Muscle layer of duodenum (tissue), 2 donors: ENCODE data around the gene OSBP2.
"Not testable (repeated sequence)": the region's sequence is repeated elsewhere in the genome, so short reads cannot be mapped to it uniquely, and the experiment has no call there.

Experiments used
- H3K27ac ChIP-seq: one replicate; pipeline ENCODE4 v1.7.0; 2013; ENCODE audit warnings: mild to moderate bottlenecking, low read length
- H3K27me3 ChIP-seq: one replicate; pipeline ENCODE4 v1.7.0; 2013; ENCODE audit warnings: low read depth, mild to moderate bottlenecking, control low read depth, low read length
- H3K36me3 ChIP-seq, 2 donors: one replicate each; pipeline ENCODE4 v1.7.0; 2013; ENCODE audit warnings: low read length in 2 of 2, control low read depth in 1 of 2, mild to moderate bottlenecking in 1 of 2; ENCODE audit not compliant: insufficient read depth in 2 of 2, control insufficient read depth in 1 of 2
- H3K4me1 ChIP-seq, 2 donors: one replicate each; pipeline ENCODE4 v1.7.0; 2013; ENCODE audit warnings: low read length in 2 of 2, mild to moderate bottlenecking in 2 of 2, control low read depth in 1 of 2, moderate library complexity in 1 of 2; ENCODE audit not compliant: insufficient read depth in 2 of 2, control insufficient read depth in 1 of 2
- H3K4me3 ChIP-seq, 2 donors: one replicate each; pipeline ENCODE4 v1.7.0; 2013; ENCODE audit warnings: low read length in 2 of 2, low read depth in 1 of 2, mild to moderate bottlenecking in 1 of 2
- H3K9me3 ChIP-seq, 2 donors: one replicate each; pipeline ENCODE4 v1.7.0; 2013; ENCODE audit warnings: low read length in 2 of 2, control low read depth in 1 of 2, mild to moderate bottlenecking in 1 of 2; ENCODE audit not compliant: control insufficient read depth in 1 of 2
- donor health status: healthy.

Gene OSBP2

DNA sequence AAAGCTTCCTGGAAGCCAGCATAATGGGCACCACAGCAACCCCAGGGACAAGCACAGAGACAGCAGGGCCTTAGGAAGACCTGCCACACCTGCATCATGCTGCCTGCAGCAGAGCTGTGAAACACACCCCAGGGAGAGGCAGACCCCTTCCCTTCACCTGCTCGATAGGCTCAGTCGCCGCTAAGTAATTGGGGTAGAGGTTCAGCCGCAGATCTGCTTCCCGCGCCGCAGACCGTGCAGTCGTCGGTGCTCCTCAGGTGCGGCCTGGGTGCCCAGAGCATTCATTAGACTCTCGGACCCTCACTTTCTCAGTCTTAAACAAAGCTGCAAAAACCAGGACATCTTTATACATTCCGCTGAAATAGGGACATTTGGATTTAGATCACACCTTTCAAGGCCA is 29.9 kb upstream of the OSBP2 start:
- Histone ChIP-seq H3K36me3 (peaks cover 3 to 18% of the 10 kb centered on the region in 2 donors), H3K27ac (no peak overlapping the region), H3K9me3 (no peaks in the 10 kb centered on the region), H3K4me3 (no peak overlapping the region), H3K27me3 (no peaks in the 10 kb centered on the region), H3K4me1 (peaks cover 4 to 12% of the 10 kb centered on the region in 2 donors)

DNA sequence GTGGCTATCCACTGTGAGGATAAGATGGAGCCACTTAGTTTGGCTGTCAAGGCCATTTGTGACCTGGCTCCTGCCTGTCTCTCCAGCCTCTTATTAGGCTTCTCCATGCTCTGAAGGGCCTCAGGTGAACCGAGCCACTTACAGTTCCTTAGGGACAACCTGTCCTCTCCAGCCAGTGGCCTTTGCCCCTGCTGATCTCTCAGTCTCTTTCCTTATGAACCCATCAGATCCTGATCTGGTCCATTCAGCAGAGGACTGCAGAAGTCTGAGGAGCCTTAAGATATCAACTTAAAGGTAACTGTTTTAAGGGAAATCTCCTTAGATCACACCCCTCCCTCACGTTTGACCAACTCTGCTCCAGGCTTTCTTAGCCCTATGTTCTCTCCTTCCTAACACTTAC is 29.4 kb upstream of the OSBP2 start:
- Histone ChIP-seq H3K27ac (no peak overlapping the region), H3K36me3 (peaks cover 3 to 18% of the 10 kb centered on the region in 2 donors), H3K27me3 (no peaks in the 10 kb centered on the region), H3K4me3 (no peak overlapping the region), H3K9me3 (no peaks in the 10 kb centered on the region), H3K4me1 (peaks cover 4 to 12% of the 10 kb centered on the region in 2 donors)

DNA sequence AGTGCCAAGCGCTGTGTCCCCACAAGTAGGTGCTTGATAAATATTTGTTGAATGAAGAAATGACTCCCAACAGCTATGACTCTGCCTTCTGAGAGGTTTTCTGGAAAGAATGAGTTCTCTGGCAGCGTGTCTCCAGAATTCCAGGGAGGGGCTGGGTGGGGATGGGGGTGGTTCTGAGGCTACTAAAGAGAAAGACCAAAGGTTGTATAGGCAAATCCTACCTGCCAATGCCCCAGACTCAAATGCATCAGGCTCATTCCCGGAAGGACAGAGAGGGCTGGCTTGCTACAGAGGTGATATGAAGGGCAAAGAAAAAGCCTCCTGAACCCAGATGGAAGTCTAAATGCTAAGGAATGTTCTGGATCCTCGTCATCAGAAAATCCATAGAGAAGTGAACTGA is 28.9 kb upstream of the OSBP2 start:
- Histone ChIP-seq H3K4me1 (peaks cover 4 to 12% of the 10 kb centered on the region in 2 donors), H3K27me3 (no peaks in the 10 kb centered on the region), H3K27ac (no peak overlapping the region), H3K9me3 (no peaks in the 10 kb centered on the region), H3K36me3 (peaks cover 3 to 18% of the 10 kb centered on the region in 2 donors), H3K4me3 (no peak overlapping the region)

DNA sequence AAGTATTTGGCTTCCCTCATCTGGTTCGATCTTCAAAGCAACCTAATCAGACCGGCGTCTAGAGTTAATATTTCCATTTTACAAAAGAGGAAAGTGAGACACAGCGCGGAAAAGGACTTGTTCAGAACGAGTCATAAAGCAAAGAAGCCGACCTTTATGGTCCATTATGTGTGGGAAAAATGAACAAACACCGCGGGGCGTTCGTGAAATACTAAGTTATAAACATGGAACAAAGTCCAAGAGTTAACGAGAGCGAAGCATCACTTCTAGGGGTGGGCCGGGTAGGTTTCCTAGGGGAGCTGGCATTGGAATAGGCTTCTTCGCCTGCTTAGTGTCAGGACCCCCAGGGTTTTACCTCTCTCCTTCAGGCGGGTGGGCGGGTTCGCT is 27.6 kb upstream of the OSBP2 start:
- H3K9me3 ChIP-seq, result no peaks in the 10 kb centered on the region
- peak overlapping the region; percentile 76 to 77 for H3K4me3 ChIP-seq
- peaks cover 3 to 16% of the 10 kb centered on the region in 2 donors for H3K36me3 ChIP-seq
- peak overlapping the region; percentile 70 for H3K27ac ChIP-seq
- no peaks in the 10 kb centered on the region for H3K27me3 ChIP-seq
- H3K4me1 ChIP-seq, result peaks cover 4 to 12% of the 10 kb centered on the region in 2 donors

DNA sequence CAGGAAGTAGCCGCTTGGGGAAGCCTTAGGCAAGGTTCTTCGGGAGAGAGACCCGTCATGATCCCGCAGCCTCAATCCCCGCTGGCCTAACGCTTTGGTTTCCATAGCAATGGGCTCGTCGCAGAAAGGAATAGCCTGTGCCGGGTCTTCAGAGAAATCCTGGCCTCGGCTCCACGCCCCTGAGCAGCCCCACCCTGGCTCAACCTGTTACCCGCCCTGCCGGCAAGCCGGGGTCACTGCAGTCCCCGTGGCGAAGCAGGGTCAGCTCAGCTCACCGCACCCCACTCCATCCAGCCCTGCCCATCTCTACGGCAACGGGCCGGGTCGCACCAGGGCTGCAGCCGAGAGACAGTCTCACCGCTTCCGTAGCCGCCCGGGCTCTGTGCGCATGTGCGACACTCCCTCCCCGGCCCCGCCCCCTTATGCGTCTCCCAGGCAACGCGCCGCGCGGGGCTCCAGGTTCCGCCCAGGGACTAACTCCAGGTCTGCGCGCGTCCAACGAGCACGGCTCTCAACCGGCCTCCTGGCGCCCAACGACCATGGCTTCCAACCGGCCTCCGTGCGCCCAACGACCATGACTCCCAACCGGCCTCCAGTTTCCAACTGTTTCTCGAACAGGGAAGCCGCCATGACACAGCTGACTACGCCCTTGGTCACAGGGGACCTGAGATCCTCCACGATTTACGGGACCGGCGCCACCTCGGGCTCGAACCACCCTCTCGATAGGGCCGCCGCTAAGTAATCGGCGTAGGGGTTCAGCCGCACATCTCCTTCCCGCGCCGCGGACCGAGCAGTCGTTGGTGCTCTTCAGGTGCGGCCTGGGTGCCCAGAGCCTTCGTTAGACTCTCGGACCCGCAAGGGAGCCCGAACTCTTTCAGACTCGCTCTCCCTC is 26.9 kb upstream of the OSBP2 start, which contains the start of gene DUSP18:
Gene DUSP18 (minus strand): TSS at position 382 of the 892 bp plus-strand sequence. CDS start 3,872 bp downstream, outside the sequence.
- peak within 1 kb of the TSS; percentile 76 to 77 for H3K4me3 ChIP-seq
- H3K27me3 ChIP-seq, result no peaks in the 10 kb centered on the region
- no peaks in the 10 kb centered on the region for H3K9me3 ChIP-seq
- peak within 1 kb of the TSS; percentile 70 for H3K27ac ChIP-seq
- peaks cover 4 to 12% of the 10 kb centered on the region in 2 donors for H3K4me1 ChIP-seq
- H3K36me3 ChIP-seq, result peaks cover 2 to 12% of the 10 kb centered on the region in 2 donors

DNA sequence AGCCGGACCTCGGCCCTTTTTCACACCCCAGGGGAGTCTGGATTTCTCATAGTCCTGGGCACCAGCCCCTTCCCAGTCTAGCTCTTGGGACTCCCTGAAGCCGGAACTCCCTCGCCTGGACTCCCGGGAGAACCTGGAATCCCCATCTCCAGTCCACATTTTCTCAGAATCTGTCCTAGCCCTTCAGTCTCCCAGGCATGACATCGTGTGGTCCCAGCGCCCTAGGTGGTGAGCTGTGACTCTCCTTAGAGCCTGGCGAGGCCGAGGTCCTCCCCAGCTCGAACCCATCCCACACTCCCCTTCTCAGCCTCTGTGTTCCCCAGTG is 26.3 kb upstream of the OSBP2 start:
- H3K4me1 ChIP-seq, result peaks cover 4 to 12% of the 10 kb centered on the region in 2 donors
- peak overlapping the region; percentile 76 to 77 for H3K4me3 ChIP-seq
- peaks cover 0 to 6% of the 10 kb centered on the region in 2 donors for H3K36me3 ChIP-seq
- H3K27me3 ChIP-seq, result no peaks in the 10 kb centered on the region
- H3K9me3 ChIP-seq, result no peaks in the 10 kb centered on the region
- H3K27ac ChIP-seq, result no peak overlapping the region

DNA sequence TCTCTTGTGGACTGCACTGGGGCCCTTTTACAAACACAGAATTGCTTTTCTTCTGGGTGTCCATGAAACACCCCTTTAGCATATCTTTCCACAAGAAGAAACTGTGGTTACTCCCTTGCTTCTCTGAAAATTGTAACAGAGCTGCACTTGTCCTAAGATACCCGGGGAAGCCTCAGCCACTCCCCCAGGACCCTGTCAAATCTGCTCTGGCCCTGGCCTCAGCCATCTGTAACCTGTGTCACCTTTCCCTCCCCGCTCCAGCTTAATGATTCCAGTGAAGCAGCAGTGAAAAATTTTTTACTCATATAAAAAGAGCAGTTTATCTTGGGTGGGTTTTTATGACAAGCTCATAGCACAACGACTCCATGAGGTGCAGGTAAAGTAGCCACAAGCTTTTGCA is 23.6 kb upstream of the OSBP2 start:
- H3K4me1 ChIP-seq, result peaks cover 4 to 12% of the 10 kb centered on the region in 2 donors
- no peaks in the 10 kb centered on the region for H3K27me3 ChIP-seq
- H3K9me3 ChIP-seq, result no peaks in the 10 kb centered on the region
- H3K4me3 ChIP-seq, result no peak overlapping the region
- no peak overlapping the region for H3K27ac ChIP-seq
- H3K36me3 ChIP-seq, result no peaks in the 10 kb centered on the region

DNA sequence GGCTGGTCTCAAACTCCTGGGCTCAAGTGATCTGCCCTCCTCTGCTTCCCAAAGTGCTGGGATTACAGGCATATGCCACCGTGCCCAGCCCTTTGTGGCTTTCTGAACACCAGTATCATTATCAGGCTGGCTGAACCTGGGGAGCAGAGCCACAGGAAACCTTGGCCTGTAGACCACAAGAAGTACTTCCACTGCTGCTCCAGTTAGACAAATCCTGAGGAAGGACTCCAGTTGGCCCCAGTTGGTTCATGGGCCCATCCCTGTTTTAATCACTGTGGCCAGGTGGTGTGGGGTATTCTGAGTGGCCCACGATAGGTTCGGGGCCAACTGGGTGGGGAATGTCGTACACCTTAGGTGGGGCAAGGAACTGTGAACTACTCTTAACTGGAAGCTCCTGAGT is 21.5 kb upstream of the OSBP2 start:
- H3K27ac ChIP-seq, result no peak overlapping the region
- H3K4me3 ChIP-seq, result no peak overlapping the region
- H3K9me3 ChIP-seq, result no peaks in the 10 kb centered on the region
- no peaks in the 10 kb centered on the region for H3K36me3 ChIP-seq
- H3K4me1 ChIP-seq, result peaks cover 0 to 5% of the 10 kb centered on the region in 2 donors
- H3K27me3 ChIP-seq, result no peaks in the 10 kb centered on the region

DNA sequence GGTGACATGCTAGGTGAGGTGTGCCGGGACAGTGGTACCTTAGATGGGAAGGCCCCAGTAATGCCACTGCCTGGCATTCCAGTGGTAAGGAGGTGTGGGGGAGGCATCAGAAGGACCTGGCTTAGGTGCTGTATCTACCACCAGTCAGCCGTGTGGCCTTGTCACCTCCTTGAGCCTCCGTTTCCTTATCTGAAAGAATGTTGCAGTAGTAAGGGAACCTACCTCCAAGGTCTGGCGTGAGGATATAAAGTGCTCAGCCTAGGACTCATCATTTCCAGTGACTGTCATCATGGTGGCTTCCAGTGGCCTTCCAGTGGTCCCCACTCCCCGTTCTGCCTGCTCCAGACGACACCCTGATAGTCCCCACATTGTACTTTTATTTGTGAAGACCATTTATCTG is 20.2 kb upstream of the OSBP2 start:
- H3K4me1 ChIP-seq, result no peaks in the 10 kb centered on the region
- no peak overlapping the region for H3K4me3 ChIP-seq
- H3K27ac ChIP-seq, result no peak overlapping the region
- H3K9me3 ChIP-seq, result no peaks in the 10 kb centered on the region
- H3K27me3 ChIP-seq, result no peaks in the 10 kb centered on the region
- no peaks in the 10 kb centered on the region for H3K36me3 ChIP-seq

DNA sequence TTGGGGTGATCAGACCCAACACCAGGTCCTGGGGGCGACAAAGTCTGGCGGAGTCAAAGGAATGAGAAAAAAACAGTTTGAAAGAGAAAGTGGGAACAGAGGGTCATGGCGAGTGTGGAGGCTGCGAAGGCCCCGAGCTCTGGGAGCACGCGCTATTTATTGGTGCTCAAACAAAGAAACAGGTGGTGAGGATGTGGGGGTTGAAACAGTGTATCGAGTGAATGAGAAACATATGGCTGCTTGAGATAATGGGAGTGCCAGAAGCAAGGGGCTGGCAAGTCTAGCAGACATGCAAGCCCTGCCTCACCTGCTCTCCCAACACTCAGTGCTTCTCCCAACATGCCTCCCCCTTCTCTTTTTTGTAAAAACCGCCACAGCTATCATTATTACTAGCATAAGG is 19.2 kb upstream of the OSBP2 start:
- Histone ChIP-seq H3K9me3 (no peaks in the 10 kb centered on the region), H3K27ac (no peak overlapping the region), H3K4me3 (no peak overlapping the region), H3K4me1 (peaks cover 0 to under 1% of the 10 kb centered on the region in 2 donors), H3K36me3 (no peaks in the 10 kb centered on the region), H3K27me3 (no peaks in the 10 kb centered on the region)

DNA sequence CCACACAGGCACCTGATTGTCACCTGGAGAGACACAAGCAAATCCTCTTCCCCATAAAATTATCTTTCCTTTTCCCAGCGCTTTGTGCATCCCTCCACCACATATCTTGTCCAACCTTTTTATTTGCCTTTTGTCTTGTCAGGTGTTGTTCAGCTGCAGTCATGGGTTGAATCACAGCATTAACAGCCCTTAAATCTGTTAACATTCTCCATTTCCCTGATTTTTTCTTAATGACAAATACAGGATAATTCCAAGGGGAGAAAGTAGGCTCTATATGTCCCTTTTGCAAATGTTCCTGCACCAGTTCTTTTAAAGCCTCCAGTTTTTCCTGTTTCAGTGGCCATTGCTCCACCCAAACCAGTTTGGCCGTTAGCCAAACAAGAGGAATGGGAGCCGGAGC is 18.1 kb upstream of the OSBP2 start:
- peaks cover 0 to 12% of the 10 kb centered on the region in 2 donors for H3K4me1 ChIP-seq
- H3K36me3 ChIP-seq, H3K27ac ChIP-seq, H3K4me3 ChIP-seq, H3K27me3 ChIP-seq, H3K9me3 ChIP-seq: not testable (repeated sequence)
